Esophagus muscularis mucosa (tissue), 4 donors: ENCODE data around the gene PCDHGC4. TPM values are rescaled to one million over a fixed set of nuclear protein-coding genes. Genes with fewer than 3 reads are reported as not detected.

Source experiments
- DNase-seq: peaks from one replicate; pipeline ENCODE4 v3.0.0-alpha.2; 2017; ENCODE audit errors: extremely low spot score
- H3K27ac ChIP-seq, 4 donors: fragments of 200-600 bp; sonication (generic); replicated peaks in 1 of 4; 1 replicate in 3 of 4; 2 replicates in 1 of 4; pipeline ENCODE4 v1.5.1; 2016 to 2019; ENCODE audit warnings: mild to moderate bottlenecking in 1 of 4
- H3K27me3 ChIP-seq, 4 donors: fragments of 200-600 bp; sonication (generic); one replicate each; pipeline versions ENCODE4 v1.5.1 to v1.6.0; 2016 to 2019
- H3K36me3 ChIP-seq, 4 donors: fragments of 200-600 bp; sonication (generic); one replicate each; pipeline ENCODE4 v1.5.1; 2016 to 2019
- H3K4me1 ChIP-seq, 4 donors: fragments of 200-600 bp; sonication (generic); one replicate each; pipeline ENCODE4 v1.5.1; 2016 to 2019
- H3K4me3 ChIP-seq, 4 donors: fragments of 200-600 bp; sonication (generic); 1 replicate in 2 of 4; 2 replicates in 2 of 4; pipeline ENCODE4 v1.5.1; 2016 to 2019; ENCODE audit warnings: mild to moderate bottlenecking in 4 of 4, moderate library complexity in 1 of 4
- H3K9me3 ChIP-seq, 4 donors: fragments of 200-600 bp; sonication (generic); 1 replicate in 3 of 4; 2 replicates in 1 of 4; pipeline ENCODE4 v1.5.1; 2016 to 2019
- CTCF ChIP-seq, 3 experiments: fragments of 200-600 bp in 2 of 3; fragments of 450-650 bp in 1 of 3; sonication (generic) in 2 of 3; IDR thresholded peaks; one replicate each; pipeline ENCODE4 v1.5.1; 2017 to 2019; ENCODE audit warnings: antibody characterized with exemption in 3 of 3, mild to moderate bottlenecking in 2 of 3, moderate library complexity in 1 of 3
- EP300 ChIP-seq: sonication (generic); formaldehyde crosslinking; IDR thresholded peaks from one replicate; pipeline ENCODE4 v1.6.1; 2017; ENCODE audit warnings: antibody characterized with exemption
- POLR2A ChIP-seq: fragments of 450-650 bp; IDR thresholded peaks from one replicate; pipeline ENCODE4 v1.6.1; 2017; ENCODE audit warnings: antibody characterized with exemption, moderate library complexity, mild to moderate bottlenecking, low read depth
- POLR2AphosphoS5 ChIP-seq, 2 donors: sonication (generic); formaldehyde crosslinking; IDR thresholded peaks; one replicate each; pipeline ENCODE4 v1.6.1; 2017; ENCODE audit warnings: antibody characterized with exemption in 2 of 2
- whole genome bisulfite sequencing: methylation state at CpG from one replicate; pipeline ENCODE4 v1.1.5; 2018; 5-methylcytosine and 5-hydroxymethylcytosine counted together
- intact Hi-C: fragments of 100-400 bp; cut with DNase I; formaldehyde crosslinking; loops from one replicate; pipeline ENCODE4 v1.15.1; 2023
- total RNA-seq, 4 donors: library from RNA; depleted of rRNA; stranded (reverse); fragments of >200 nt; gene quantifications; one replicate each; pipeline versions ENCODE4 v1.1.0 to v1.2.1, GENCODE V29; 2016

Gene PCDHGC4
- total RNA-seq, 4 donors from 2014 or later: 0.91 to 3.3 (median 2.0) TPM

- H3K4me3 ChIP-seq: peak overlapping the region; percentile 65 to 71 (median 66)
- intact Hi-C loops: loop anchor here (2.0 kb wide), 1 partner anchor 37 kb away; no protein-coding TSS in a partner anchor
- H3K27ac ChIP-seq: peak overlapping the region; percentile 91 to 97 (median 94)
- DNase-seq: no peak
- no peaks in the 10 kb centered on the region for H3K9me3 ChIP-seq
- H3K36me3 ChIP-seq: peaks cover 0 to 61% (median 34%) of the 10 kb centered on the region in 4 donors
- peaks cover 55 to 73% (median 61%) of the 10 kb centered on the region in 4 donors for H3K4me1 ChIP-seq
- TF ChIP-seq POLR2AphosphoS5 (IDR thresholded peaks at IDR 0.05) (peak; percentile 67 to 69), POLR2A (no peak), EP300 (no peak), CTCF (IDR thresholded peaks at IDR 0.05) (no peak)
- H3K27me3 ChIP-seq: no peaks in the 10 kb centered on the region
- 6% methylated on average over 18 of the region's 29 CpGs for WGBS
Measured at GRCh38 chr5:141513627-141514329, 28.9 kb downstream of the PCDHGC4 start.

GRCh38 chr5:141514330-141515133 is 29.7 kb downstream of the PCDHGC4 start:
- peak overlapping the region; percentile 65 to 71 (median 66) for H3K4me3 ChIP-seq
- peaks cover 49 to 72% (median 57%) of the 10 kb centered on the region in 4 donors for H3K4me1 ChIP-seq
- intact Hi-C loops: loop anchor here (2.0 kb wide), 1 partner anchor 38 kb away; no protein-coding TSS in a partner anchor
- DNase-seq: no peak
- H3K9me3 ChIP-seq: no peaks in the 10 kb centered on the region
- no peak for TF ChIP-seq EP300
- peak; percentile 26 for TF ChIP-seq POLR2A
- peak in 1 of 2 donors; percentile 4 for TF ChIP-seq POLR2AphosphoS5 (IDR thresholded peaks at IDR 0.05)
- TF ChIP-seq CTCF (IDR thresholded peaks at IDR 0.05): no peak
- H3K36me3 ChIP-seq: peaks cover 0 to 64% (median 38%) of the 10 kb centered on the region in 4 donors
- WGBS: 50% methylated on average over 6 of the region's 6 CpGs
- peak overlapping the region; percentile 91 to 97 (median 94) for H3K27ac ChIP-seq
- no peaks in the 10 kb centered on the region for H3K27me3 ChIP-seq

GRCh38 chr5:141515141-141515540 is 30.3 kb downstream of the PCDHGC4 start:
- 73% methylated on average over 3 of the region's 3 CpGs for WGBS
- H3K9me3 ChIP-seq: no peaks in the 10 kb centered on the region
- no peaks in the 10 kb centered on the region for H3K27me3 ChIP-seq
- no peak for DNase-seq
- H3K36me3 ChIP-seq: peaks cover 0 to 59% (median 39%) of the 10 kb centered on the region in 4 donors
- H3K4me3 ChIP-seq: no peak overlapping the region
- peaks cover 49 to 72% (median 57%) of the 10 kb centered on the region in 4 donors for H3K4me1 ChIP-seq
- intact Hi-C loops: loop anchor here (2.0 kb wide), 1 partner anchor 38 kb away; no protein-coding TSS in a partner anchor
- H3K27ac ChIP-seq: peak overlapping the region; percentile 91 to 97 (median 94)
- TF ChIP-seq POLR2A: no peak
- no peak for TF ChIP-seq EP300
- TF ChIP-seq CTCF (IDR thresholded peaks at IDR 0.05): no peak
- TF ChIP-seq POLR2AphosphoS5 (IDR thresholded peaks at IDR 0.05): no peak

- Histone ChIP-seq H3K36me3 (peaks cover 0 to 51% (median 33%) of the 10 kb centered on the region in 4 donors), H3K27ac (peak overlapping the region; percentile 33 to 97 (median 93)), H3K4me3 (no peak overlapping the region), H3K4me1 (peaks cover 56 to 80% (median 66%) of the 10 kb centered on the region in 4 donors), H3K27me3 (no peaks in the 10 kb centered on the region), H3K9me3 (no peaks in the 10 kb centered on the region)
- intact Hi-C loops: loop anchor here (2.0 kb wide), 1 partner anchor 39 kb away; no protein-coding TSS in a partner anchor
- 78% methylated on average over 4 of the region's 4 CpGs for WGBS
- DNase-seq: no peak
- no peak for TF ChIP-seq POLR2A
- no peak for TF ChIP-seq EP300
- no peak for TF ChIP-seq CTCF (IDR thresholded peaks at IDR 0.05)
Measured at GRCh38 chr5:141515946-141516671, 31.3 kb downstream of the PCDHGC4 start.
